Neural crest cell (in vitro differentiated cells): ENCODE data around the gene CREG1. TPM values are rescaled to one million over a fixed set of nuclear protein-coding genes. Genes with fewer than 3 reads are reported as not detected.

ENCODE experiments used
- DNase-seq: peaks from one replicate; pipeline ENCODE4 v3.0.0; 2021; ENCODE audit warnings: low read depth, mixed read lengths, low spot score
- H3K27ac Mint-ChIP-seq: one replicate; pipeline ENCODE4 v1.8.0; 2021; ENCODE audit warnings: mild to moderate bottlenecking, mixed read lengths; ENCODE audit not compliant: unreplicated experiment
- H3K27me3 Mint-ChIP-seq: 2 replicates; pipeline ENCODE4 v1.8.0; 2021; ENCODE audit warnings: low read depth, mild to moderate bottlenecking, mixed read lengths
- H3K36me3 Mint-ChIP-seq: 2 replicates; pipeline ENCODE4 v1.8.0; 2021; ENCODE audit warnings: low read depth, mild to moderate bottlenecking, mixed read lengths
- H3K4me1 Mint-ChIP-seq: 2 replicates; pipeline ENCODE4 v1.8.0; 2021; ENCODE audit warnings: mixed read lengths
- H3K4me3 Mint-ChIP-seq: one replicate; pipeline ENCODE4 v1.8.0; 2021; ENCODE audit warnings: mild to moderate bottlenecking, mixed read lengths
- H3K9me3 Mint-ChIP-seq: 2 replicates; pipeline ENCODE4 v1.8.0; 2021; ENCODE audit warnings: mixed read lengths
- total RNA-seq: library from RNA; stranded (reverse); gene quantifications from 2 replicates; pipeline ENCODE4 v1.2.1, GENCODE V29; 2021
- TF ChIP-seq, protein P1 (sequence below): fragments of 200-600 bp; sonication (generic); conservative IDR thresholded peaks from 2 replicates; pipeline ENCODE4 v1.5.0; 2021; ENCODE audit warnings: antibody characterized with exemption, mild to moderate bottlenecking

The CREG1 gene
- total RNA-seq, 1 donor from 2014 or later: 24.1 TPM

DNA sequence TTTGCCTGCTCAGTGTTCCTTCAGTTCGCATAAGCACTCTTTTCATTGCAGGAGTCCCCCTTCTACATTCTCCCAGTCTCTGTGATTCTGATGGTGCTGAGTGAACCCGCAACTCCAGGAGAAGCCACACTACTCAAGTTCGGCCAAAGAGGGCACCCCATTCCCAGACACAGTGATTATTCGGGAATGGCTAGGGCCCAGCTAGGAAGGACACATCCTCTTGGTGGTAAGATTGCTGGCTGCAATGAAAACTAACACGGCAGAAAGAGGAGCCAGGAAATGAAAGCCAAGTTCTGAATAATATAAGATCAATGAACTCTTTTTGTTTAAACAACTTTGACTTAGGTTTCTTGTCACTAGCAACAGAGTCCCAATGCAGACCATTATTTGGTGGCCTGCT is 14.9 kb downstream of the CREG1 start:
- TF ChIP-seq, protein P1, sequence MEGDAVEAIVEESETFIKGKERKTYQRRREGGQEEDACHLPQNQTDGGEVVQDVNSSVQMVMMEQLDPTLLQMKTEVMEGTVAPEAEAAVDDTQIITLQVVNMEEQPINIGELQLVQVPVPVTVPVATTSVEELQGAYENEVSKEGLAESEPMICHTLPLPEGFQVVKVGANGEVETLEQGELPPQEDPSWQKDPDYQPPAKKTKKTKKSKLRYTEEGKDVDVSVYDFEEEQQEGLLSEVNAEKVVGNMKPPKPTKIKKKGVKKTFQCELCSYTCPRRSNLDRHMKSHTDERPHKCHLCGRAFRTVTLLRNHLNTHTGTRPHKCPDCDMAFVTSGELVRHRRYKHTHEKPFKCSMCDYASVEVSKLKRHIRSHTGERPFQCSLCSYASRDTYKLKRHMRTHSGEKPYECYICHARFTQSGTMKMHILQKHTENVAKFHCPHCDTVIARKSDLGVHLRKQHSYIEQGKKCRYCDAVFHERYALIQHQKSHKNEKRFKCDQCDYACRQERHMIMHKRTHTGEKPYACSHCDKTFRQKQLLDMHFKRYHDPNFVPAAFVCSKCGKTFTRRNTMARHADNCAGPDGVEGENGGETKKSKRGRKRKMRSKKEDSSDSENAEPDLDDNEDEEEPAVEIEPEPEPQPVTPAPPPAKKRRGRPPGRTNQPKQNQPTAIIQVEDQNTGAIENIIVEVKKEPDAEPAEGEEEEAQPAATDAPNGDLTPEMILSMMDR: no peak
- no peaks in the 10 kb centered on the region for H3K27me3 Mint-ChIP-seq
- peaks cover 9% of the 10 kb centered on the region for H3K4me1 Mint-ChIP-seq
- H3K36me3 Mint-ChIP-seq: no peaks in the 10 kb centered on the region
- no peak overlapping the region for H3K4me3 Mint-ChIP-seq
- H3K9me3 Mint-ChIP-seq: no peaks in the 10 kb centered on the region
- DNase-seq: no peak
- no peak overlapping the region for H3K27ac Mint-ChIP-seq

DNA sequence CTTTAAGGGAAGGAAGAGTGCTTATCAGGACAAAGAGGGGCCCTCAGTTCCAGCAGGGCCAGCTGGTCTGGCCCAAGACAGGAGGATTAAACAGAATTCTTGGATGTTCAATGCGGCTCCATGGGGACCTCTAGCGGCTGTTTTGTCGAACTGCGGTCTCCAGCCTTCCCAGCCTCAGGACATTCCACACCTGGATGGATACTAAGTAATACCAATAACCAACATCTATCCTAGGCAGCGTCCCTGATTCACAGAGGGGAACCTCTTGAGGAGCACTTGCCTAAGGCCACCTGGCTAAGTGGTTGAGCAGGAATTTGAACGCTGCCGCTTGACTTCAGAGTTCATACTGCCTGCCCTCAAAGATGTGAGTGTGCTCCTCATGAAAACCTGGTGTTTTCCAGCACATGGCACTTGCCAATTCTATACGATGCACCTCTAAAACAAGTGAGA is 19.7 kb downstream of the CREG1 start:
- no peaks in the 10 kb centered on the region for H3K36me3 Mint-ChIP-seq
- H3K4me3 Mint-ChIP-seq: no peak overlapping the region
- no peaks in the 10 kb centered on the region for H3K9me3 Mint-ChIP-seq
- peak overlapping the region; percentile 62 for H3K27ac Mint-ChIP-seq
- H3K27me3 Mint-ChIP-seq: no peaks in the 10 kb centered on the region
- TF ChIP-seq, protein P1: peak; percentile 93
- H3K4me1 Mint-ChIP-seq: peaks cover 7% of the 10 kb centered on the region
- DNase-seq: peak; percentile 84

DNA sequence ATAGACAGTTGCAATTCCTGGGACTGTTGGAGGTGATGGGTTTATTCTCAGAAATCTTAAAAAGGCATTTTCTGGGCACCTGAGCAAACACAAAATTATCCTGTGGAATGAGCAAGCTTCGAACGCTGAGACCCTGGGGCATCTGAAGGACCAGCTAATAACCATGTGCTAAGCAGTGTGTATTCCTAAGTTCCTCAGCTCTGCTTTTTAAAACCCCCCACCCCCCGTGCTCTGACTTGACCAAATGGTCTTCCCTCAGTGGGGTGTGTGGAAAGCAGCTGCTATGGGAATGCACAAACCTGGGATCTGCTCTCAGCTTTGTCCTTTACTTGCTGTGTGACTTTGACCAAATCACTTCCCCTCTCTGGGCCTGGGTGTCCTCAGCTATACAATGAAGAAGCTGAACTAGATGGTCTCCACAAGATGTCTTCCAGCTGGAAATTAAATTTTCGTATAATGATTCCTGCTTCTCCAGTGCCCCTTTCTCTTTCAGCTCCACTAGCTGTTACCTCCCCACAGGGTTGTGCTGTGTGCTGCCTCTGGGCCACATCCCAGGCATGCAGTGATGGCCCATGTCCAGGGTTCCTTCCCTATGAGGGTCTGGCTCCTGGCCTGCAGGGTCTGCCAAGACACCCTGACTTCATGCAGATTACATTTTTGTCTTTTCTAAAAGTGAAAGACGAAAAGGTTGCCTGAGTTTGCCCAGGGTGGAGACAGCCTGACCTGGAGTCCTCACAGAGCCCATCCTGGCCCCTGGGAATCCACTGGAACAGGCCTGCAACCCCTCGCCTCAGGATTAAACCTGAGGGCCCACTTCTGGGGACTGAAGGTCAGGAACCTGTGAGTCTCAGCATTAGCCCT is 20.4 kb downstream of the CREG1 start:
- Mint-ChIP-seq H3K4me3 (no peak overlapping the region), H3K9me3 (no peaks in the 10 kb centered on the region), H3K27ac (peak overlapping the region; percentile 62), H3K4me1 (peaks cover 5% of the 10 kb centered on the region), H3K27me3 (no peaks in the 10 kb centered on the region), H3K36me3 (no peaks in the 10 kb centered on the region)
- TF ChIP-seq, protein P1: no peak
- peak; percentile 26 for DNase-seq

DNA sequence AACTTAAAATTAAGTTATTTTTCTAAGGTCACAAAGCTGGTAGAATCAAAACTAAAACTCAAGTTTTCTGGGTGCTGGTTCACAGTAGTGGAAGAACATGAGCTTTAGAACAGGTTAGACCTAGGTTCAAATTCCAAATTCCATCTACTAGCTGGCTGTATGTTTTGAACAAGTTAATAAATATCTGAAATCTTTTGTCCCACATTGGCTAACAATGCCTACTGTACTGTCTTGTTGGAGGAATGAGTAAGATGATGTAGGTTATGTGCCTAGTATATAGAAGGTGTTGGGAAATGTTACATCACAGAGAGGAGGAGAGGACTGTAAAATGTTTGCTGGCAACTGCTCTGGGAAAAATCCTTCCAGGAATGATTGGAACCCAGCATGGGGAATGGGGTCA is 21.2 kb downstream of the CREG1 start:
- H3K36me3 Mint-ChIP-seq: no peaks in the 10 kb centered on the region
- H3K4me1 Mint-ChIP-seq: peaks cover 6% of the 10 kb centered on the region
- no peak overlapping the region for H3K4me3 Mint-ChIP-seq
- H3K27me3 Mint-ChIP-seq: no peaks in the 10 kb centered on the region
- TF ChIP-seq, protein P1: no peak
- H3K27ac Mint-ChIP-seq: no peak overlapping the region
- H3K9me3 Mint-ChIP-seq: no peaks in the 10 kb centered on the region
- no peak for DNase-seq

DNA sequence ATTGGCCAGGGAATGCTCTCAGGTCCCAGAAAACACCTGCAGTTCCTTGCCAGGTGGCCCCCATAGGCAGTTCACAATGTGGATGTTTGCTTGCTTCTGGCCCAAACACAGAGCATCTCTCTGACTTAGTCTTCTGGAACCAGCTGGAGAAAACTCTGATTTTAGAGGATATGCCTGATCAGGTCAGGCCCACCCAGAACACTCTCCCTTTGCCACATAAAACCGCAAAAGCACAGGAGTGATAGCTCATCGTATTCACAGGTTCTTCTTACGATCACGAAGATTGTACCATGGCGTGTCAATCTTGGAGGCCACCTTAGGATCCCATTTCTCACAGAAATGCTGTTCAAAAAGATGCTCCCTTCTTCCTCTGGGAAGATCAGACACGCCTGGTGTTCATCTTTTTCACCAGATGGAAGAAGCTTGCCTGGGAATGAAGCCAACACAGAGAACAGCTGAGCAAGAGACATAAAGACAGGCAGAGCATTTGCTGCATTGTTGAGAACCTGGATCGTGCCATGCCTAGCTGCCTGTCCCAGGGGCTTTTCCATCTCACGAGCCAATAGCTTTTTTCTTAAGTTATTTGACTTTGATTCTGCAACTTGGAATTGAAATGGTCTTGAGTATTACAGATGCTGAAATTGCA is 23.6 kb downstream of the CREG1 start:
- Mint-ChIP-seq H3K9me3 (peaks cover 6% of the 10 kb centered on the region), H3K27me3 (no peaks in the 10 kb centered on the region), H3K27ac (no peak overlapping the region), H3K4me3 (no peak overlapping the region), H3K4me1 (peaks cover 12% of the 10 kb centered on the region), H3K36me3 (no peaks in the 10 kb centered on the region)
- DNase-seq: no peak
- TF ChIP-seq, protein P1: no peak
